ENCODE results near the gene LPP.
A peak's percentile ranks its signal among the peaks of the same experiment; 100 is the strongest.
"Not testable (repeated sequence)": the region's sequence is repeated elsewhere in the genome, so short reads cannot be mapped to it uniquely, and the experiment has no call there.

The LPP gene

DNA sequence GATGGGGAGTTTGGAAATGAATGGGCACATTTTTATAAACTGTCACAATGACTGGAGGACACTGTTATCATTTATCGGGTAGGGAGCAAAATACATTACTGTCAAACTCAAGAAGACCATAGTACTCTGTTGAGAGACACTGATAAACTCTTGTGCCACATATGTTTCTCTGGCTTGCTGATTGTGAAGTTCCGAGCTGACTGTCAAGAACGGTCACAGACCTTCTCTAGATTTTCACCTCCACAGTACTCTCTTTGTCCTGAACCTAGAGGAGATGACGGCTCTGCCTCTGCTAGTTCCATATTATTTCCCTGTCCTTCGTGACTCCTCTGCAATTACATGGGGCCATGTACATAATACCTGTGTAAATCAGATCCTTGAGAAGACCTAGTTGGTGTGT lies 451.9 kb downstream of the LPP start:
- no peak for DNase-seq

DNA sequence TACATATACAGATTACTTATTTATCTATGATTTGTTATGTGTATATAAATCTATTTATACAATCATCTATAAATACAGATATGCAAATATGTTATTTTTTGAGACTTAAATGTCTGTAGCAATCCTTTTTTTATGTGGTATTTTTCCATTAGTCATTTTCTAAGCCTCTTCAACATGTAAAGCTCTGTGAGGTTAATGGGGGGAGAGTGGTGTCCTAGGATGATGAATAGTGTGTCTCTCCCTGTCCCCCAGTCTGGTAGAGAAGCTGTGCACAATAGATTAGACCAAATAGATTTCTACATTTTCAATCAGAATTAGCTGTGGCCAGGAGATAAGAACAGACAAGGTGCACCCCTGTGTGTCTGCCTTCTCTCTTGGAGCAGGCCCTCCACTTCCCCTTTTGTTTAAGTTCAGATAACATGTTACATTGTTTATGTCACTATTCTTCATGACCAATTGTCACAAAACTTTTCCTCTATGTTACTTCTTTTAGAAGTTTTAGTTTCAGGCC lies 453.9 kb downstream of the LPP start:
- peak; percentile 37 for DNase-seq

- DNase-seq = no peak
These were observed 454.4 kb downstream of the LPP start for GRCh38 chr3:188608401-188608800.

- DNase-seq = not testable (repeated sequence)
These were observed 459.8 kb downstream of the LPP start for GRCh38 chr3:188613721-188614120.

- no peak for DNase-seq
These were observed 463.3 kb downstream of the LPP start for GRCh38 chr3:188617270-188617669.

GRCh38 chr3:188617988-188618701 lies 464.2 kb downstream of the LPP start:
- DNase-seq = no peak

DNA sequence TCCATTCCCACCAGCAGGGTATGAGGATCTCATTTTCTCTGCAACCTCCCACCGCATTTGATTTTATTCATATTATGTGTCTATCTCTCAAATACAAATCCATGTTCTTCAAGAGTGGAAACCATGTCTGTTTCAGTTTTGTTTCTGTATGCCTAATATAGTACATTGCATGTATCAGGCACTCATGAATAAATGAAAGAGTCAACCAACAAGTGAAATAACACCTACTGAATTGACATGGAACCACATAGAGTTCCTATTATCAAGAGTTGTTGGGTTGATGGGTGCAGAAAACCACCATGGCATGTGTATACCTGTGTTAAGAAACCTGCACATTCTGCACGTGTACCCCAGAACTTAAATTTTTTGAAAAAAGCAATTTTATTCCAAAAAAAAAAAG lies 466.8 kb downstream of the LPP start:
- DNase-seq = no peak

DNA sequence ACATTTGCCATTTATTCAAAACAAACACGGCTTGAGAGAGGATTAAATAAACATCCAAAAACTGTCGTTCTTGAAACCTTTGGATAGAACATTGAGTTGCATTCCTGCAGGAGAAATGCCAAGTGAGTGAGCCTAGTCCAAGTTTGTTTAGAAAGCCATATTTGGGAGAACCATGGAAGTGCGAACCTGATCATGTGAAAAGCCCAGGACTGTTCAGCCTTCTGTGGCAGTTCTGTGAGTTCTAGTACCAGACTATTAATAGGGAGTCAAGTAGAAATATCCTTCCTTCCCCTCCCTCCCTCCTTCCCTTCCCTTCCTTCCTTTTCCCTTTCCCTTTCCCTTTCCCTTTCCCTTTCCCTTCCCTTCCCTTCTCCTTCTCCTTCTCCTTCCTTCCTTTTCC lies 470.4 kb downstream of the LPP start:
- peak; percentile 26 for DNase-seq

DNA sequence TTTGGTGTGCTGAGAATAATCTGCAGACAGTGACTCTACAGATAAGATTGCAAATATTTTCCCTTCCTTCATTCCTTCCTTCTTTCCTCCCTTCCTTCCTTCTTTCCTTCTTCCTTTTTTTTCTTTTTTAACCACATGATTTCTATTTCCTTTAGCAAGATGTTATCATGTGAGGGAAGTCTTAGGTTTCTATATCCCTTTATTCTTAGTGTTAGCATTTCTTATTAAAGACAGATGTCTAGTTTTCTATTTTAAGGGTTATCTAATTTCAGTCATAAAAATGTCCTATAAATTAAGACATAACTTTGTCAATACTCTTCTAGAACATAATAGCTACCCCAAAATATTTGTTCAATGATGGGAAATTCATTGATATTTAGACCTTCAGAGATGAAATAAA lies 470.9 kb downstream of the LPP start:
- DNase-seq = no peak

- DNase-seq = peak; percentile 93
These were observed 473.7 kb downstream of the LPP start for GRCh38 chr3:188627652-188628051.

- DNase-seq = peak; percentile 83
These were observed 477.5 kb downstream of the LPP start for GRCh38 chr3:188631291-188632010.

DNA sequence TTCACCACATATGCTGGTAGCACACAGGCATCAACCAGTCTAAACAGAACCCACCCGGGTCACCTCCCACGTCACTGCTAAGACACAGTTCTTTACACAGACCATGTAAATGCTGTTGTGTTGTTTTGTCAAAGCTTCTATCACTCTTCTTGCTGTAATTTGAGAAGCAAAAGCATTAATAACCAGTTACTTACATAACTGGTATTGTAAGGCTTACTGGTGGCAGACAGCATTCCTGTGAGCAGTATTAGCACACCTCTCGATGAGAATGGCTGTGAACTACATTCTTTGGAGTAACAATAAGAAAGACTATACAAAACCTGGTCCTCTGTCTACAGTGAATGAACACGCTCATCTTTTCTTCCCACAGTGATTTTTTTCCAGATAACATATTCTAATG lies 479.2 kb downstream of the LPP start:
- DNase-seq = no peak

GRCh38 chr3:188634285-188634684 lies 480.3 kb downstream of the LPP start:
- DNase-seq = no peak

GRCh38 chr3:188635258-188636042 lies 481.5 kb downstream of the LPP start:
- peak; percentile 49 for DNase-seq

- not testable (repeated sequence) for DNase-seq
These were observed 482.3 kb downstream of the LPP start for GRCh38 chr3:188636292-188636691.

GRCh38 chr3:188641076-188641475 lies 487.1 kb downstream of the LPP start:
- no peak for DNase-seq

DNA sequence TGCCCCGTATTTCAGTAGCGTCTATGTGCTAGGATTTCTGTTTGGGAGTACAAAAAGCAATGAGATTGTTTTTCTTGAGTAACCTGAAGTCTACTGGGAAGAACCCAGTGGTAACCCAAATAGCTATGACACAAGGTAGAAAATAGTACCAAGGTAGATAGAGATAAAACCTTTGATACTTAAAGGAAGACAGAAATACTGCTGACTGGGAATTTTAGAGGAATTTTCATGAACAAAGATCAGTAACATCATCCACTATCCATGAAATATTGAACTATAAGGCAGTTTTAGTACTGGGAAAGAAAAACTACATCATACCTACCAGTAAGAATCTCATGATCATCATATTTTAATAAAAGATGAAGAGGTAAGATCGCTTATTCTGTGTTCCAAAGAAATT lies 489.8 kb downstream of the LPP start:
- no peak for DNase-seq

GRCh38 chr3:188646592-188646991 lies 492.6 kb downstream of the LPP start:
- no peak for DNase-seq

- DNase-seq = no peak
These were observed 493.3 kb downstream of the LPP start for GRCh38 chr3:188647237-188647636.

- DNase-seq = peak; percentile 72
These were observed 495.6 kb downstream of the LPP start for GRCh38 chr3:188649521-188649920.

GRCh38 chr3:188656196-188656982 lies 502.4 kb downstream of the LPP start:
- no peak for DNase-seq

DNA sequence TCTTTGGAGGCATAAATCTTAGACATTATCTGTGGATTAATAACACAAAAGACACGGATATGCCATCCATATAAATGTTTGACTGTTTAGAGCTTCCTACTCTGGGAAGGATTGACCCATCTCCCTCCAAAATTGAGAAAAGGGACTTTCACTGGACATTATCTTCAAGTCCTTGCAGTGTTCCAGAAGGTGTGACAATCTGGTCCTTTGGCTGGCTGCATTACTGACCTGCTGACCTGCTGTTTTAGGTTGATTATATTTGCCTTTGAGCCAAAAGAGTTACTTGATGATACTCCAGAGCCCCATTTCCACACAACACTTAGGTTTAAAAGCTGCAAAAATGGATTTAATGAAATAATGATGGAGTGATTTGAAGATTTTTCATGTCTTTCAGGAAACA lies 504.6 kb downstream of the LPP start:
- DNase-seq = no peak
